ENCODE results near the gene SPRYD3. TPM values are rescaled to one million over a fixed set of nuclear protein-coding genes. Genes with fewer than 3 reads are reported as not detected.
"Not testable (repeated sequence)": the region's sequence is repeated elsewhere in the genome, so short reads cannot be mapped to it uniquely, and the experiment has no call there.

SPRYD3 gene
- total RNA-seq, 1 experiment from 2014 or later = 47.5 TPM

GRCh38 chr12:53034459-53034858 is 44.7 kb downstream of the SPRYD3 start:
- intact Hi-C loops (cut with micrococcal nuclease) = no loop called here
- BruUV-seq (replicated peaks) = TSS peak; percentile 2
- Histone ChIP-seq H3K9me2 (ENCODE audit: insufficient read depth) (no peaks in the 10 kb centered on the region), H4K20me1 (ENCODE audit: insufficient read depth) (peaks cover 20% of the 10 kb centered on the region; the same call in 1 of the 2 replicates), H3K27me3 (ENCODE audit: insufficient read depth, low read length) (no peaks in the 10 kb centered on the region), H3K9ac (ENCODE audit: low read length) (no peak overlapping the region), H3K4me3 (replicated peaks in 1 of 2; ENCODE audit: low read depth in 1 of 2, low read length in 2 of 2) (no peak overlapping the region), H3K36me3 (ENCODE audit: control insufficient read depth in 1 of 2, insufficient read depth in 2 of 2, low read length in 2 of 2) (peaks cover 73 to 77% of the 10 kb centered on the region in 2 experiments), H2AFZ (ENCODE audit: low read depth, low read length, poor library complexity, severe bottlenecking) (no peak overlapping the region), H3K79me2 (ENCODE audit: insufficient read depth, low read length) (peaks cover 79% of the 10 kb centered on the region), H3K27ac (ENCODE audit: low read depth, low read length) (no peak overlapping the region), H3K4me2 (ENCODE audit: low read length) (no peak overlapping the region), H3K9me3 (ENCODE audit: control insufficient read depth in 1 of 2, insufficient read depth in 1 of 2, low read depth in 1 of 2, low read length in 2 of 2) (no peaks in the 10 kb centered on the region), H3K4me1 (ENCODE audit: control insufficient read depth in 1 of 2, insufficient read depth in 2 of 2, low read length in 2 of 2) (peaks cover 0 to 4% of the 10 kb centered on the region in 2 experiments; a peak in 1 of 4 replicates)
- DNase-seq (ENCODE audit: low read depth, low spot score) (no peak), ATAC-seq (no peak)
- TF ChIP-seq EGR1 (IDR thresholded peaks at IDR 0.05; ENCODE audit: low read depth) (no peak), REST (IDR thresholded peaks at IDR 0.05; ENCODE audit: low read depth) (no peak), MAX (IDR thresholded peaks at IDR 0.05) (no peak), POLR2A (IDR thresholded peaks at IDR 0.05; ENCODE audit: borderline replicate concordance, extremely low read depth, insufficient read depth, insufficient read length) (no peak), SRF (IDR thresholded peaks at IDR 0.05; ENCODE audit: low read depth) (no peak), ZBTB33 (IDR thresholded peaks at IDR 0.05; ENCODE audit: extremely low read depth, insufficient replicate concordance, low read length) (no peak), ZNF274 (IDR thresholded peaks at IDR 0.05; ENCODE audit: low read depth, low read length) (no peak), CEBPB (IDR thresholded peaks at IDR 0.05; ENCODE audit: low read depth) (no peak), ZFX (IDR thresholded peaks at IDR 0.05) (no peak), CBX3 (IDR thresholded peaks at IDR 0.05; ENCODE audit: low read depth) (no peak), SIN3A (IDR thresholded peaks at IDR 0.05; ENCODE audit: low read depth) (no peak), SP1 (IDR thresholded peaks at IDR 0.05; ENCODE audit: low read depth) (no peak), EZH2 (IDR thresholded peaks at IDR 0.05) (no peak), FOSL1 (IDR thresholded peaks at IDR 0.05; ENCODE audit: low read depth) (no peak), YY1 (IDR thresholded peaks at IDR 0.05; ENCODE audit: extremely low read depth, insufficient replicate concordance, low read depth, low read length) (no peak), ATF3 (IDR thresholded peaks at IDR 0.05) (no peak)
- RAD21 ChIA-PET (ENCODE audit: low non-redundant PET in 1 of 2, low total read pairs in 2 of 2, uncharacterized antibody in 2 of 2, unreplicated experiment in 2 of 2) = no interaction called here
- CTCF ChIA-PET = no interaction called here
- POLR2A ChIA-PET = no interaction called here

GRCh38 chr12:53033832-53034231 is 45.4 kb downstream of the SPRYD3 start:
- DNase-seq (ENCODE audit: low read depth, low spot score); H3K27me3 ChIP-seq (ENCODE audit: insufficient read depth, low read length); H3K9me2 ChIP-seq (ENCODE audit: insufficient read depth); intact Hi-C loops (cut with micrococcal nuclease); POLR2A ChIA-PET; H3K4me3 ChIP-seq (replicated peaks in 1 of 2; ENCODE audit: low read depth in 1 of 2, low read length in 2 of 2); H2AFZ ChIP-seq (ENCODE audit: low read depth, low read length, poor library complexity, severe bottlenecking); H3K27ac ChIP-seq (ENCODE audit: low read depth, low read length); RAD21 ChIA-PET (ENCODE audit: low non-redundant PET in 1 of 2, low total read pairs in 2 of 2, uncharacterized antibody in 2 of 2, unreplicated experiment in 2 of 2); H3K4me2 ChIP-seq (ENCODE audit: low read length); ATAC-seq; H3K4me1 ChIP-seq (ENCODE audit: control insufficient read depth in 1 of 2, insufficient read depth in 2 of 2, low read length in 2 of 2); H3K9ac ChIP-seq (ENCODE audit: low read length); BruUV-seq (replicated peaks); H3K9me3 ChIP-seq (ENCODE audit: control insufficient read depth in 1 of 2, insufficient read depth in 1 of 2, low read depth in 1 of 2, low read length in 2 of 2): not testable (repeated sequence)
- CTCF ChIA-PET = interaction anchor here (1.5 kb wide), 1 partner anchor 12 kb away, joined by 4 read pairs; no protein-coding TSS in a partner anchor
- Histone ChIP-seq H3K36me3 (ENCODE audit: control insufficient read depth in 1 of 2, insufficient read depth in 2 of 2, low read length in 2 of 2) (peaks cover 68 to 75% of the 10 kb centered on the region in 2 experiments), H3K79me2 (ENCODE audit: insufficient read depth, low read length) (peaks cover 85% of the 10 kb centered on the region), H4K20me1 (ENCODE audit: insufficient read depth) (peaks cover 16% of the 10 kb centered on the region; the same call in 1 of the 2 replicates)
